ENCODE measurements around the gene C16orf95.

- TF ChIP-seq, protein P1, sequence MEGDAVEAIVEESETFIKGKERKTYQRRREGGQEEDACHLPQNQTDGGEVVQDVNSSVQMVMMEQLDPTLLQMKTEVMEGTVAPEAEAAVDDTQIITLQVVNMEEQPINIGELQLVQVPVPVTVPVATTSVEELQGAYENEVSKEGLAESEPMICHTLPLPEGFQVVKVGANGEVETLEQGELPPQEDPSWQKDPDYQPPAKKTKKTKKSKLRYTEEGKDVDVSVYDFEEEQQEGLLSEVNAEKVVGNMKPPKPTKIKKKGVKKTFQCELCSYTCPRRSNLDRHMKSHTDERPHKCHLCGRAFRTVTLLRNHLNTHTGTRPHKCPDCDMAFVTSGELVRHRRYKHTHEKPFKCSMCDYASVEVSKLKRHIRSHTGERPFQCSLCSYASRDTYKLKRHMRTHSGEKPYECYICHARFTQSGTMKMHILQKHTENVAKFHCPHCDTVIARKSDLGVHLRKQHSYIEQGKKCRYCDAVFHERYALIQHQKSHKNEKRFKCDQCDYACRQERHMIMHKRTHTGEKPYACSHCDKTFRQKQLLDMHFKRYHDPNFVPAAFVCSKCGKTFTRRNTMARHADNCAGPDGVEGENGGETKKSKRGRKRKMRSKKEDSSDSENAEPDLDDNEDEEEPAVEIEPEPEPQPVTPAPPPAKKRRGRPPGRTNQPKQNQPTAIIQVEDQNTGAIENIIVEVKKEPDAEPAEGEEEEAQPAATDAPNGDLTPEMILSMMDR (IDR thresholded peaks at IDR 0.05), result no peak
- no peak for TF ChIP-seq EZH2phosphoT487 (IDR thresholded peaks at IDR 0.05)
Measured at GRCh38 chr16:87298857-87299465, 18.2 kb downstream of the C16orf95 start.
